K562 (cell line): ENCODE measurements around the gene SULT2B1. TPM values are rescaled to one million over a fixed set of nuclear protein-coding genes. Genes with fewer than 3 reads are reported as not detected.
A peak's percentile ranks its signal among the peaks of the same experiment; 100 is the strongest.

ENCODE experiments used
- CBFA2T2 ChIP-seq: fragments of 450-650 bp; conservative IDR thresholded peaks from 2 replicates; pipeline ENCODE4 v1.6.1; 2017; ENCODE audit warnings: mild to moderate bottlenecking
- CREM ChIP-seq: IDR thresholded peaks from 2 replicates; pipeline ENCODE4 v1.6.1; 2014; ENCODE audit warnings: antibody characterized with exemption, low read depth
- DPF2 ChIP-seq: fragments of 450-650 bp; IDR thresholded peaks from 2 replicates; pipeline ENCODE4 v1.6.1; 2016
- FOXP4 ChIP-seq: sonication (generic); formaldehyde crosslinking; IDR thresholded peaks from 2 replicates; pipeline ENCODE4 v1.8.0; 2022; ENCODE audit warnings: mild to moderate bottlenecking, missing genetic modification reagents, borderline replicate concordance
- HMBOX1 ChIP-seq: sonication (generic); IDR thresholded peaks from 2 replicates; pipeline ENCODE4 v1.6.1; 2016
- KLF13 ChIP-seq: fragments of 450-650 bp; IDR thresholded peaks from 2 replicates; pipeline ENCODE4 v1.6.1; 2016; ENCODE audit warnings: missing genetic modification characterization, low read depth, mild to moderate bottlenecking, missing compliant biosample characterization, moderate library complexity, borderline replicate concordance
- LEF1 ChIP-seq: fragments of 450-650 bp; IDR thresholded peaks from 2 replicates; pipeline ENCODE4 v1.6.1; 2016; ENCODE audit warnings: mild to moderate bottlenecking
- MYC ChIP-seq, 2 experiments: fragments of 250-450 bp in 1 of 2; sonication (Bioruptor Pico) in 1 of 2; IDR thresholded peaks; 2 replicates each; pipeline versions ENCODE4 v1.5.1 to v1.6.1; 2012 to 2021; ENCODE audit warnings: low read depth in 2 of 2, borderline replicate concordance in 1 of 2, improper control_type of control experiment in 1 of 2, low read length in 1 of 2, mild to moderate bottlenecking in 1 of 2, moderate library complexity in 1 of 2
- PML ChIP-seq: IDR thresholded peaks from 2 replicates; pipeline ENCODE4 v1.6.1; 2012; ENCODE audit warnings: low read length, inconsistent platforms
- POU5F1 ChIP-seq: fragments of 150-350 bp; IDR thresholded peaks from 2 replicates; pipeline ENCODE4 v1.6.1; 2014; ENCODE audit warnings: borderline replicate concordance, low read length, low read depth, mild to moderate bottlenecking; ENCODE audit not compliant: partially characterized antibody
- SLC30A9 ChIP-seq: fragments of 250-450 bp; sonication (Bioruptor Pico); IDR thresholded peaks from 2 replicates; pipeline ENCODE4 v1.8.0; 2022; ENCODE audit warnings: mild to moderate bottlenecking, moderate library complexity
- SMARCB1 ChIP-seq: IDR thresholded peaks from 2 replicates; pipeline ENCODE4 v1.6.1; 2011; ENCODE audit warnings: improper control_type of control experiment, low read depth; ENCODE audit not compliant: insufficient read length
- TRIM25 ChIP-seq: fragments of 450-650 bp; IDR thresholded peaks from 2 replicates; pipeline ENCODE4 v1.7.0; 2016; ENCODE audit warnings: borderline replicate concordance
- USF2 ChIP-seq: sonication (generic); formaldehyde crosslinking; IDR thresholded peaks from 2 replicates; pipeline ENCODE4 v1.5.0; 2020; ENCODE audit warnings: missing genetic modification reagents
- ZC3H4 ChIP-seq: sonication (generic); formaldehyde crosslinking; IDR thresholded peaks from 2 replicates; pipeline ENCODE4 v1.9.0; 2021; ENCODE audit warnings: missing genetic modification reagents, borderline replicate concordance
- ZFP36 ChIP-seq: fragments of 150-350 bp; IDR thresholded peaks from 2 replicates; pipeline ENCODE4 v1.6.1; 2018; ENCODE audit warnings: low read length, low read depth; ENCODE audit not compliant: partially characterized antibody
- ZNF121 ChIP-seq: sonication (generic); formaldehyde crosslinking; conservative IDR thresholded peaks from 2 replicates; pipeline ENCODE4 v1.8.0; 2022; ENCODE audit warnings: missing genetic modification reagents
- ZNF212 ChIP-seq: fragments of 450-650 bp; formaldehyde crosslinking; IDR thresholded peaks from 2 replicates; pipeline ENCODE4 v1.4.0; 2020; ENCODE audit warnings: mild to moderate bottlenecking
- ZNF239 ChIP-seq: fragments of 250-450 bp; sonication (Bioruptor Pico); IDR thresholded peaks from 2 replicates; pipeline ENCODE4 v1.4.0; 2020; ENCODE audit warnings: mild to moderate bottlenecking
- ZNF384 ChIP-seq: IDR thresholded peaks from 2 replicates; pipeline ENCODE4 v1.6.1; 2012; ENCODE audit warnings: low read depth, low read length, improper control_type of control experiment
- ZNF76 ChIP-seq: fragments of 250-450 bp; sonication (Bioruptor Pico); IDR thresholded peaks from 2 replicates; pipeline ENCODE4 v1.4.0; 2020; ENCODE audit warnings: mild to moderate bottlenecking, moderate library complexity, borderline replicate concordance
- ZZZ3 ChIP-seq: fragments of 450-650 bp; IDR thresholded peaks from 2 replicates; pipeline ENCODE4 v1.6.1; 2016; ENCODE audit warnings: antibody characterized with exemption, mild to moderate bottlenecking, moderate library complexity
- polyA plus RNA-seq, 8 experiments: library from polyadenylated mRNA; depleted of rRNA in 4 of 8; stranded (reverse) in 5 of 8; unstranded in 3 of 8; fragments of >200 nt; fragmentation: Nextera tagmentation in 2 of 8; fragmentation: Illumina TruSeq in 1 of 8; extraction: Ambion mirVana in 2 of 8; extraction: Trizol in 1 of 8; gene quantifications; 2 replicates each; pipeline versions ENCODE4 v1.2.1 to v1.2.3, GENCODE V29; 2011 to 2014; ENCODE audit warnings: inconsistent platforms in 1 of 8, missing spikeins in 1 of 8
- total RNA-seq, 7 experiments: library from RNA; depleted of rRNA in 6 of 7; stranded (reverse); fragments of >200 nt in 6 of 7; fragmentation: Illumina TruSeq in 2 of 7; extraction: Trizol in 2 of 7; gene quantifications; 2 replicates each; pipeline versions ENCODE4 v1.2.1 to v1.2.3, GENCODE V29; 2011 to 2021; ENCODE audit warnings: low replicate concordance in 1 of 7

The SULT2B1 gene
- total and polyA plus RNA-seq, 9 of the 15 experiments (the other 6 are each of a cell fraction or from before 2014, with no cell fraction given): 0.09 to 0.62 (median 0.22) TPM; not detected in 2

GRCh38 chr19:48588670-48589401 is 36.9 kb downstream of the SULT2B1 start (continued):
- no peak for TF ChIP-seq ZNF212 (CRISPR knock-in tag)
- no peak for TF ChIP-seq HMBOX1
- TF ChIP-seq LEF1: peak; percentile 43; the same call in 1 of the 2 replicates
- TF ChIP-seq POU5F1: no peak
- no peak for TF ChIP-seq SMARCB1
- no peak for TF ChIP-seq SLC30A9 (CRISPR knock-in tag)
- TF ChIP-seq ZZZ3: 0 out of 2 replicates have a peak, but pooled peaks have one; percentile 66
- peak; percentile 67; the same call in 1 of the 2 replicates for TF ChIP-seq TRIM25
- TF ChIP-seq FOXP4 (CRISPR knock-in tag): no peak
- no peak for TF ChIP-seq ZNF76 (CRISPR knock-in tag)
- TF ChIP-seq ZC3H4 (CRISPR knock-in tag): no peak
- TF ChIP-seq DPF2: peak; percentile 89
- peak; percentile 30 for TF ChIP-seq ZNF121 (CRISPR knock-in tag)
- TF ChIP-seq KLF13 (tag): peak; percentile 24; the same call in 1 of the 2 replicates
- no peak for TF ChIP-seq USF2 (CRISPR knock-in tag)
- TF ChIP-seq MYC (IDR thresholded peaks at IDR 0.05; ENCODE audit: low read depth, low read length): peak; percentile 55; the same call in 1 of the 2 replicates
- peak; percentile 52; the same call in 1 of the 2 replicates for TF ChIP-seq MYC (CRISPR knock-in tag; IDR thresholded peaks at IDR 0.05; ENCODE audit: borderline replicate concordance, low read depth)
- TF ChIP-seq CBFA2T2: no peak
- no peak for TF ChIP-seq PML
- peak; percentile 72; the same call in 1 of the 2 replicates for TF ChIP-seq CREM
- no peak for TF ChIP-seq ZNF239 (CRISPR knock-in tag)
- TF ChIP-seq ZNF384: no peak
- peak; percentile 94 for TF ChIP-seq ZFP36
